ENCODE data around the gene SUCLA2. TPM values are rescaled to one million over a fixed set of nuclear protein-coding genes. Genes with fewer than 3 reads are reported as not detected.

The SUCLA2 gene
- total and polyA plus RNA-seq, 4 donors, result 14.9 to 44.3 (median 28.3) TPM

- no peak for TF ChIP-seq CTCF (IDR thresholded peaks at IDR 0.05; ENCODE audit: control extremely low read depth, extremely low read depth)
- Histone ChIP-seq H3K9ac (ENCODE audit: insufficient read depth in 1 of 2, low read length in 2 of 2) (no peak overlapping the region), H3K36me3 (ENCODE audit: control insufficient read depth in 4 of 4, insufficient read depth in 4 of 4, low read length in 4 of 4) (peaks cover 0 to 27% (median 13%) of the 10 kb centered on the region in 4 donors), H3K4me1 (ENCODE audit: control insufficient read depth in 5 of 5, insufficient read depth in 5 of 5, low read length in 5 of 5) (peaks cover 0 to 11% (median 0%) of the 10 kb centered on the region in 5 donors), H3K27me3 (ENCODE audit: control insufficient read depth in 3 of 3, insufficient read depth in 3 of 3, low read length in 2 of 3) (no peaks in the 10 kb centered on the region), H3K4me3 (no peak overlapping the region), H3K27ac (ENCODE audit: low read depth in 1 of 2, low read length in 1 of 2) (no peak overlapping the region), H3K9me3 (ENCODE audit: control insufficient read depth in 4 of 4, insufficient read depth in 3 of 4, low read length in 3 of 4) (no peaks in the 10 kb centered on the region)
- 91 to 93% methylated on average over 4 of the region's 4 CpGs for WGBS, 2 donors
- no peak for ATAC-seq (ENCODE audit: insufficient read depth, low FRiP score)
- DNase-seq, result no peak
These were observed 9.2 kb downstream of the SUCLA2 start for GRCh38 chr13:47991859-47992258.

- Histone ChIP-seq H3K36me3 (ENCODE audit: control insufficient read depth in 4 of 4, insufficient read depth in 4 of 4, low read length in 4 of 4) (peaks cover 0 to 35% (median 14%) of the 10 kb centered on the region in 4 donors), H3K4me3 (no peak overlapping the region), H3K9ac (ENCODE audit: insufficient read depth in 1 of 2, low read length in 2 of 2) (no peak overlapping the region), H3K9me3 (ENCODE audit: control insufficient read depth in 4 of 4, insufficient read depth in 3 of 4, low read length in 3 of 4) (no peaks in the 10 kb centered on the region), H3K27ac (ENCODE audit: low read depth in 1 of 2, low read length in 1 of 2) (peak overlapping the region in 1 of 2 donors; percentile 0), H3K27me3 (ENCODE audit: control insufficient read depth in 3 of 3, insufficient read depth in 3 of 3, low read length in 2 of 3) (no peaks in the 10 kb centered on the region), H3K4me1 (ENCODE audit: control insufficient read depth in 5 of 5, insufficient read depth in 5 of 5, low read length in 5 of 5) (peaks cover 0 to 9% (median 0%) of the 10 kb centered on the region in 5 donors)
- ATAC-seq (ENCODE audit: insufficient read depth, low FRiP score) (no peak), DNase-seq (no peak)
- TF ChIP-seq CTCF (IDR thresholded peaks at IDR 0.05; ENCODE audit: control extremely low read depth, extremely low read depth), result no peak
- 96 to 100% methylated on average over 2 of the region's 2 CpGs for WGBS, 2 donors
These were observed 10.1 kb downstream of the SUCLA2 start for GRCh38 chr13:47990920-47991466.

- WGBS, 2 donors, result 45 to 90% methylated on average over 1 of the region's 1 CpG
- Histone ChIP-seq H3K9ac (ENCODE audit: insufficient read depth in 1 of 2, low read length in 2 of 2) (no peak overlapping the region), H3K27ac (ENCODE audit: low read depth in 1 of 2, low read length in 1 of 2) (no peak overlapping the region), H3K4me1 (ENCODE audit: control insufficient read depth in 5 of 5, insufficient read depth in 5 of 5, low read length in 5 of 5) (peaks cover 0 to 9% (median 0%) of the 10 kb centered on the region in 5 donors), H3K36me3 (ENCODE audit: control insufficient read depth in 4 of 4, insufficient read depth in 4 of 4, low read length in 4 of 4) (peaks cover 0 to 41% (median 14%) of the 10 kb centered on the region in 4 donors), H3K27me3 (ENCODE audit: control insufficient read depth in 3 of 3, insufficient read depth in 3 of 3, low read length in 2 of 3) (no peaks in the 10 kb centered on the region), H3K9me3 (ENCODE audit: control insufficient read depth in 4 of 4, insufficient read depth in 3 of 4, low read length in 3 of 4) (no peaks in the 10 kb centered on the region), H3K4me3 (no peak overlapping the region)
- no peak for ATAC-seq (ENCODE audit: insufficient read depth, low FRiP score)
- TF ChIP-seq CTCF (IDR thresholded peaks at IDR 0.05; ENCODE audit: control extremely low read depth, extremely low read depth), result no peak
- no peak for DNase-seq
These were observed 10.6 kb downstream of the SUCLA2 start for GRCh38 chr13:47990427-47990826.

- ATAC-seq (ENCODE audit: insufficient read depth, low FRiP score), result no peak
- WGBS, 2 donors, result 90 to 95% methylated on average over 2 of the region's 2 CpGs
- no peak overlapping the region for H3K4me3 ChIP-seq
These were observed 18.0 kb downstream of the SUCLA2 start for GRCh38 chr13:47983070-47983469.

More at GRCh38 chr13:47983070-47983469, 18.0 kb downstream of the SUCLA2 start:
- no peak for TF ChIP-seq CTCF (IDR thresholded peaks at IDR 0.05; ENCODE audit: control extremely low read depth, extremely low read depth)
- no peaks in the 10 kb centered on the region for H3K9me3 ChIP-seq (ENCODE audit: control insufficient read depth in 4 of 4, insufficient read depth in 3 of 4, low read length in 3 of 4)
- no peaks in the 10 kb centered on the region for H3K4me1 ChIP-seq (ENCODE audit: control insufficient read depth in 5 of 5, insufficient read depth in 5 of 5, low read length in 5 of 5)
- peaks cover 0 to 32% (median 5%) of the 10 kb centered on the region in 4 donors for H3K36me3 ChIP-seq (ENCODE audit: control insufficient read depth in 4 of 4, insufficient read depth in 4 of 4, low read length in 4 of 4)
- no peak overlapping the region for H3K9ac ChIP-seq (ENCODE audit: insufficient read depth in 1 of 2, low read length in 2 of 2)
- no peak overlapping the region for H3K27ac ChIP-seq (ENCODE audit: low read depth in 1 of 2, low read length in 1 of 2)
- DNase-seq, result no peak
- no peaks in the 10 kb centered on the region for H3K27me3 ChIP-seq (ENCODE audit: control insufficient read depth in 3 of 3, insufficient read depth in 3 of 3, low read length in 2 of 3)

Measured in lung (tissue), 12 donors.